B cell (primary cell): Measurements from ENCODE around the gene CCL24. TPM values are rescaled to one million over a fixed set of nuclear protein-coding genes. Genes with fewer than 3 reads are reported as not detected.

Experiments used
- ATAC-seq: fragments of 200-7000 bp; cut with Tn5 transposase; one replicate; pipeline ENCODE4 v1.10.0; 2021; ENCODE audit warnings: low read depth, mild to moderate bottlenecking, moderate number of reproducible peaks, moderate library complexity
- CTCF ChIA-PET: fragments of 350-600 bp; sonication (Branson Sonifier 250); formaldehyde crosslinking; loops from one replicate; lab custom pipeline; 2021; ENCODE audit warnings: antibody characterized with exemption, inconsistent platforms; lab: Charles Lee
- POLR2A ChIA-PET: fragments of 350-600 bp; sonication (Branson Sonifier 250); formaldehyde crosslinking; loops from one replicate; lab custom pipeline; 2021; ENCODE audit warnings: antibody characterized with exemption; lab: Charles Lee
- DNase-seq: peaks from one replicate; pipeline ENCODE4 v3.0.0; 2013
- H2AFZ ChIP-seq: 2 replicates; pipeline ENCODE4 v1.6.1; 2012; ENCODE audit warnings: mild to moderate bottlenecking, low read depth, low read length; ENCODE audit not compliant: insufficient read depth, poor library complexity, severe bottlenecking
- H3K27ac ChIP-seq, 2 donors: 1 replicate in 1 of 2; 2 replicates in 1 of 2; pipeline ENCODE4 v1.5.1; 2012 to 2013; ENCODE audit warnings: low read length in 2 of 2, mild to moderate bottlenecking in 2 of 2, moderate library complexity in 1 of 2
- H3K27me3 ChIP-seq, 4 experiments: fragments of 200-600 bp in 1 of 4; sonication (generic) in 1 of 4; replicated peaks in 1 of 4; 1 replicate in 2 of 4; 2 replicates in 2 of 4; pipeline versions ENCODE4 v1.6.1 to v1.7.0; 2013 to 2016; ENCODE audit warnings: low read length in 3 of 4, mild to moderate bottlenecking in 2 of 4, mixed read lengths in 1 of 4, moderate library complexity in 1 of 4; ENCODE audit not compliant: insufficient read depth in 4 of 4, control insufficient read depth in 3 of 4; ENCODE audit errors: control extremely low read depth in 1 of 4
- H3K36me3 ChIP-seq, 2 experiments: replicated peaks in 1 of 2; 1 replicate in 1 of 2; 2 replicates in 1 of 2; pipeline versions ENCODE4 v1.6.1 to v1.7.1; 2013; ENCODE audit warnings: low read length in 1 of 2; ENCODE audit not compliant: insufficient read depth in 2 of 2, control insufficient read depth in 1 of 2; ENCODE audit errors: control extremely low read depth in 1 of 2, extremely low read depth in 1 of 2
- H3K4me1 ChIP-seq, 2 donors: fragments of 200-600 bp in 1 of 2; sonication (generic) in 1 of 2; 1 replicate in 1 of 2; 2 replicates in 1 of 2; pipeline versions ENCODE4 v1.5.1 to v1.6.1; 2013 to 2017; ENCODE audit warnings: low read length in 2 of 2; ENCODE audit not compliant: control insufficient read depth in 2 of 2, insufficient read depth in 2 of 2
- H3K4me2 ChIP-seq: replicated peaks from 2 replicates; pipeline ENCODE3; 2012; ENCODE audit warnings: mild to moderate bottlenecking, low read depth, low read length; ENCODE audit not compliant: poor library complexity, severe bottlenecking
- H3K4me3 ChIP-seq, 5 experiments: fragments of 200-600 bp in 1 of 5; sonication (generic) in 1 of 5; 1 replicate in 3 of 5; 2 replicates in 2 of 5; pipeline versions ENCODE4 v1.5.1 to v1.7.0; 2011 to 2016; ENCODE audit warnings: low read length in 4 of 5, mild to moderate bottlenecking in 4 of 5, low read depth in 2 of 5, control low read depth in 1 of 5, moderate library complexity in 1 of 5; ENCODE audit not compliant: insufficient read depth in 1 of 5; ENCODE audit errors: control extremely low read depth in 1 of 5, extremely low read depth in 1 of 5
- H3K79me2 ChIP-seq: fragments of 200-600 bp; sonication (generic); one replicate; pipeline ENCODE4 v1.6.0; 2016; ENCODE audit warnings: low read length; ENCODE audit not compliant: control insufficient read depth, insufficient read depth
- H3K9ac ChIP-seq: fragments of 200-600 bp; sonication (generic); 2 replicates; pipeline ENCODE4 v1.6.1; 2017; ENCODE audit warnings: mild to moderate bottlenecking, low read length, moderate library complexity
- H3K9me3 ChIP-seq, 3 donors: one replicate each; pipeline versions ENCODE4 v1.6.1 to v1.7.1; 2013; ENCODE audit warnings: low read length in 2 of 3; ENCODE audit not compliant: control insufficient read depth in 2 of 3, insufficient read depth in 1 of 3; ENCODE audit errors: control extremely low read depth in 1 of 3
- H4K20me1 ChIP-seq: 2 replicates; pipeline ENCODE4 v1.6.0; 2012; ENCODE audit warnings: mild to moderate bottlenecking, low read length; ENCODE audit not compliant: insufficient read depth, control insufficient read depth, poor library complexity, severe bottlenecking
- H3K27ac Mint-ChIP-seq: one replicate; pipeline ENCODE4 v1.8.0; 2021; ENCODE audit warnings: mixed read lengths
- H3K27me3 Mint-ChIP-seq: one replicate; pipeline ENCODE4 v1.8.0; 2021; ENCODE audit warnings: mixed read lengths
- H3K4me1 Mint-ChIP-seq: one replicate; pipeline ENCODE4 v1.8.0; 2021; ENCODE audit warnings: mixed read lengths
- H3K4me3 Mint-ChIP-seq: one replicate; pipeline ENCODE4 v1.8.0; 2021; ENCODE audit warnings: mixed read lengths
- H3K9me3 Mint-ChIP-seq: one replicate; pipeline ENCODE4 v1.8.0; 2022; ENCODE audit warnings: mixed read lengths; ENCODE audit not compliant: insufficient read depth
- CTCF ChIP-seq: fragments of 200-600 bp; IDR thresholded peaks from one replicate; pipeline ENCODE4 v1.8.0; 2022; ENCODE audit warnings: antibody characterized with exemption, mild to moderate bottlenecking
- EZH2 ChIP-seq: IDR thresholded peaks from 2 replicates; pipeline ENCODE4 v1.6.1; 2012; ENCODE audit warnings: borderline replicate concordance, low read depth, mild to moderate bottlenecking, moderate library complexity, low read length; ENCODE audit not compliant: insufficient read depth, poor library complexity, severe bottlenecking
- WGBS: methylation state at CpG from one replicate; pipeline ENCODE4 v1.1.5; 2013; ENCODE audit warnings: missing lambda C conversion rate; ENCODE audit not compliant: insufficient coverage; 5-methylcytosine and 5-hydroxymethylcytosine counted together
- intact Hi-C: fragments of 100-400 bp; cut with micrococcal nuclease; formaldehyde crosslinking; loops from one replicate; pipeline ENCODE4 v1.10.0; 2022
- polyA plus RNA-seq: library from polyadenylated mRNA; depleted of rRNA; stranded (reverse); fragments of >200 nt; gene quantifications from 2 replicates; pipeline ENCODE4 v1.2.3, GENCODE V29; 2012
- total RNA-seq, 2 donors: library from RNA; stranded (reverse); fragments of 120-200 nt in 1 of 2; gene quantifications; 1 replicate in 1 of 2; 2 replicates in 1 of 2; pipeline versions ENCODE4 v1.2.3 to v1.2.4, GENCODE V29; 2013 to 2022

Gene CCL24
- total and polyA plus RNA-seq, 2 donors (not counting 1 experiment from before 2014, with no cell fraction given): not detected

- Mint-ChIP-seq H3K9me3 (peaks cover 4% of the 10 kb centered on the region), H3K27ac (no peak overlapping the region), H3K27me3 (peaks cover 12% of the 10 kb centered on the region), H3K4me3 (no peak overlapping the region), H3K4me1 (no peaks in the 10 kb centered on the region)
- intact Hi-C loops: no loop called here
- Histone ChIP-seq H4K20me1 (no peaks in the 10 kb centered on the region), H2AFZ (no peak overlapping the region), H3K4me1 (no peaks in the 10 kb centered on the region), H3K27me3 (no peaks in the 10 kb centered on the region), H3K27ac (no peak overlapping the region), H3K36me3 (no peaks in the 10 kb centered on the region), H3K9ac (no peak overlapping the region), H3K4me2 (no peak overlapping the region), H3K9me3 (peaks cover 0 to 24% (median 9%) of the 10 kb centered on the region in 3 donors), H3K79me2 (no peaks in the 10 kb centered on the region), H3K4me3 (no peak overlapping the region)
- no peak for TF ChIP-seq CTCF
- TF ChIP-seq EZH2: no peak
- ChIA-PET POLR2A (no interaction called here), CTCF (interaction anchor here (0.6 kb wide), 1 partner anchor 191 kb away, joined by 3 read pairs; no protein-coding TSS in a partner anchor)
- no peak for ATAC-seq
- DNase-seq: no peak
- 100% methylated on average over 1 of the region's 4 CpGs for WGBS
Measured at GRCh38 chr7:75806560-75807307, 6.9 kb downstream of the CCL24 start.

- CTCF ChIA-PET: no interaction called here
- POLR2A ChIA-PET: no interaction called here
- Histone ChIP-seq H4K20me1 (no peaks in the 10 kb centered on the region), H3K9me3 (peaks cover 0 to 24% (median 9%) of the 10 kb centered on the region in 3 donors), H2AFZ (no peak overlapping the region), H3K4me3 (no peak overlapping the region), H3K4me2 (no peak overlapping the region), H3K36me3 (no peaks in the 10 kb centered on the region), H3K9ac (no peak overlapping the region), H3K27ac (no peak overlapping the region), H3K27me3 (peaks cover 0 to 3% (median 0%) of the 10 kb centered on the region in 4 experiments), H3K79me2 (no peaks in the 10 kb centered on the region), H3K4me1 (no peaks in the 10 kb centered on the region)
- TF ChIP-seq CTCF (no peak), EZH2 (no peak)
- Mint-ChIP-seq H3K27me3 (peaks cover 12% of the 10 kb centered on the region), H3K4me1 (no peaks in the 10 kb centered on the region), H3K9me3 (peaks cover 4% of the 10 kb centered on the region), H3K27ac (no peak overlapping the region), H3K4me3 (no peak overlapping the region)
- intact Hi-C loops: no loop called here
- ATAC-seq: no peak
- WGBS: 90% methylated on average over 3 of the region's 5 CpGs
- no peak for DNase-seq
Measured at GRCh38 chr7:75804705-75805104, 8.9 kb downstream of the CCL24 start.
